Fibroblast of peridontal ligament (primary cell): Measurements from ENCODE around the gene FBXL19.
A peak's percentile ranks its signal among the peaks of the same experiment; 100 is the strongest.
"Not testable (repeated sequence)": the region's sequence is repeated elsewhere in the genome, so short reads cannot be mapped to it uniquely, and the experiment has no call there.

ENCODE experiments used
- DNase-seq: peaks from one replicate; pipeline ENCODE4 v3.0.0-alpha.2; 2010; ENCODE audit errors: extremely low read depth

FBXL19 gene

GRCh38 chr16:30922960-30923535, 324 bp upstream of the FBXL19 start:
- DNase-seq = peak; percentile 99

GRCh38 chr16:30924076-30924912, 922 bp downstream of the FBXL19 start:
- no peak for DNase-seq

GRCh38 chr16:30924913-30925631, 1.7 kb downstream of the FBXL19 start:
- no peak for DNase-seq

- DNase-seq = no peak
These were observed 2.2 kb downstream of the FBXL19 start for GRCh38 chr16:30925632-30925987.

- no peak for DNase-seq
These were observed 2.8 kb downstream of the FBXL19 start for GRCh38 chr16:30925995-30926811.

GRCh38 chr16:30926937-30927788, 3.8 kb downstream of the FBXL19 start:
- no peak for DNase-seq

- peak; percentile 26 for DNase-seq
These were observed 4.5 kb downstream of the FBXL19 start for GRCh38 chr16:30927789-30928378.

- no peak for DNase-seq
These were observed 5.0 kb downstream of the FBXL19 start for GRCh38 chr16:30928390-30928789.

- no peak for DNase-seq
These were observed 5.8 kb downstream of the FBXL19 start for GRCh38 chr16:30929167-30929566.

- no peak for DNase-seq
These were observed 6.8 kb downstream of the FBXL19 start for GRCh38 chr16:30930160-30930571.

- DNase-seq = no peak
These were observed 7.8 kb downstream of the FBXL19 start for GRCh38 chr16:30931068-30931650.

GRCh38 chr16:30934827-30935557, 11.6 kb downstream of the FBXL19 start:
- DNase-seq = peak; percentile 40

GRCh38 chr16:30937692-30938091, 14.3 kb downstream of the FBXL19 start:
- DNase-seq = no peak

- DNase-seq = not testable (repeated sequence)
These were observed 16.2 kb downstream of the FBXL19 start for GRCh38 chr16:30939571-30939970.

GRCh38 chr16:30941600-30942425, 18.4 kb downstream of the FBXL19 start:
- DNase-seq = peak; percentile 50

GRCh38 chr16:30942426-30942806, 19.0 kb downstream of the FBXL19 start:
- no peak for DNase-seq

GRCh38 chr16:30944352-30944751, 21.0 kb downstream of the FBXL19 start:
- DNase-seq = no peak

GRCh38 chr16:30946671-30947540, 23.5 kb downstream of the FBXL19 start:
- no peak for DNase-seq
